Activated CD4-positive, alpha-beta T cell treated with anti-CD3 and anti-CD28 coated beads for 36 hours (primary cell): ENCODE measurements around the gene DSCAM. TPM values are rescaled to one million over a fixed set of nuclear protein-coding genes. Genes with fewer than 3 reads are reported as not detected.

Experiments
- ATAC-seq: fragments of 200-7000 bp; cut with Tn5 transposase; one replicate; pipeline ENCODE4 v1.10.0; 2021; ENCODE audit warnings: mild to moderate bottlenecking, moderate library complexity
- CTCF ChIA-PET: fragments of 350-600 bp; sonication (Branson Sonifier 250); formaldehyde crosslinking; loops from one replicate; lab custom pipeline; 2021; ENCODE audit warnings: antibody characterized with exemption; lab: Charles Lee
- POLR2A ChIA-PET: fragments of 350-600 bp; sonication (Branson Sonifier 250); formaldehyde crosslinking; loops from one replicate; lab custom pipeline; 2021; ENCODE audit warnings: antibody characterized with exemption, inconsistent platforms; lab: Charles Lee
- DNase-seq: peaks from one replicate; pipeline ENCODE4 v3.0.0-alpha.2; 2020
- H3K27ac Mint-ChIP-seq: one replicate; pipeline ENCODE4 v1.8.0; 2021; ENCODE audit warnings: mixed read lengths
- H3K27me3 Mint-ChIP-seq: one replicate; pipeline ENCODE4 v1.8.0; 2021; ENCODE audit warnings: mixed read lengths
- H3K36me3 Mint-ChIP-seq: one replicate; pipeline ENCODE4 v1.8.0; 2021; ENCODE audit warnings: low read depth, mixed read lengths
- H3K4me1 Mint-ChIP-seq: one replicate; pipeline ENCODE4 v1.8.0; 2021; ENCODE audit warnings: mixed read lengths
- H3K4me3 Mint-ChIP-seq: one replicate; pipeline ENCODE4 v1.8.0; 2021; ENCODE audit warnings: mild to moderate bottlenecking, moderate library complexity, mixed read lengths
- H3K9me3 Mint-ChIP-seq: one replicate; pipeline ENCODE4 v1.8.0; 2021; ENCODE audit warnings: low read depth, mixed read lengths
- intact Hi-C, 2 experiments: fragments of 100-400 bp; cut with DNase I in 1 of 2; cut with micrococcal nuclease in 1 of 2; formaldehyde crosslinking; loops; one replicate each; pipeline versions ENCODE4 v1.14.2 to v1.15.1; 2022 to 2024; cut with DNase I, micrococcal nuclease
- total RNA-seq, 2 experiments: library from RNA; stranded (reverse); gene quantifications; one replicate each; pipeline ENCODE4 v1.2.3, GENCODE V29; 2021

The DSCAM gene
- total RNA-seq, 2 experiments from 2014 or later: not detected

DNA sequence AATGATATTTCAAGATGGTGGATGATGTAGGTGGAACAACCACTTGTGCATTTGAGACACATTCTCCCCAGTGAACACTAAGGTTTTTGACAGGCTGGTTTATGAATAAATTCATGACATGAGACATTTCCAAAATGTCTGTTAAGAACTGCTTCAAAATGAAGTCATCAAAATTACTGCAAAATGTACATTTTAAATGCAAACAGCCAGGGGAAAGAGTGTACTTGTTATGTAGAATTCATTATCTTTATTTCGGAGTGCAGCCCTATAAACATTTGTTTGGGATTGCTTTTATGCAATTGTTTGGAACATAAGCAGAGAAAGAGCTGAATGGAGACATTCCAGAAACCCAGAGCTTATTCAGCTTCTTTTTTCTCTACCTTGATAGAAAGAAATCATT is 49.5 kb downstream of the DSCAM start:
- no peak for DNase-seq
- peaks cover 1% of the 10 kb centered on the region for H3K36me3 Mint-ChIP-seq
- POLR2A ChIA-PET: no interaction called here
- H3K27ac Mint-ChIP-seq: no peak overlapping the region
- CTCF ChIA-PET: interaction anchor here (0.5 kb wide), 1 partner anchor 167 kb away, joined by 4 read pairs; no protein-coding TSS in a partner anchor
- no peak for ATAC-seq
- H3K4me1 Mint-ChIP-seq: no peaks in the 10 kb centered on the region
- H3K9me3 Mint-ChIP-seq: peaks cover 21% of the 10 kb centered on the region
- peaks cover 1% of the 10 kb centered on the region for H3K27me3 Mint-ChIP-seq
- H3K4me3 Mint-ChIP-seq: no peak overlapping the region
- intact Hi-C loops: no loop called here

GRCh38 chr21:40796464-40796863 is 50.5 kb downstream of the DSCAM start:
- no peak for ATAC-seq
- Mint-ChIP-seq H3K9me3 (peaks cover 20% of the 10 kb centered on the region), H3K4me3 (no peak overlapping the region), H3K4me1 (no peaks in the 10 kb centered on the region), H3K27me3 (peaks cover 1% of the 10 kb centered on the region), H3K27ac (no peak overlapping the region), H3K36me3 (peaks cover 1% of the 10 kb centered on the region)
- no peak for DNase-seq
- intact Hi-C loops: no loop called here
- POLR2A ChIA-PET: no interaction called here
- CTCF ChIA-PET: interaction anchor here (0.6 kb wide), 1 partner anchor 1166 kb away, joined by 3 read pairs; no protein-coding TSS in a partner anchor

DNA sequence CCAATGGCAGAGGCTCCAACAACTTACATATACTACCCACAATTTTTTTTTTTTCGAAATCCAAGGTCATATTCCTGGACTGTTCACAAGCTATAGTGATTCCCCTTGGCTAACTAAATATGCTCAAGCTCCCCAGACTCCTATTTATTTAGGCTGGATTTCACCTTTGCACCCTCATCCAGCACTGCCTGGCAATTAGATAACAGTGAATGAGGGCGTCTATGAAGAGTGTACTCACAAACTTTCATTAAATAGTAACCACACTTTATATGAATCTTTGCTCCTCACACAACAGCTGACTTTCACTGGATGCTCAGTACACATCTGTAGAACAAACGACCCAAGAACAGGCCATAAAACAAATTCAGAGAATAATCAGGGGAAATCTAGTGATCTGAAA is 51.6 kb downstream of the DSCAM start:
- no peaks in the 10 kb centered on the region for H3K27me3 Mint-ChIP-seq
- H3K4me1 Mint-ChIP-seq: no peaks in the 10 kb centered on the region
- no peak overlapping the region for H3K4me3 Mint-ChIP-seq
- intact Hi-C loops: no loop called here
- ChIA-PET POLR2A (no interaction called here), CTCF (no interaction called here)
- ATAC-seq (no peak), DNase-seq (no peak)
- no peaks in the 10 kb centered on the region for H3K36me3 Mint-ChIP-seq
- no peak overlapping the region for H3K27ac Mint-ChIP-seq
- peaks cover 18% of the 10 kb centered on the region for H3K9me3 Mint-ChIP-seq

GRCh38 chr21:40792691-40793456 is 54.1 kb downstream of the DSCAM start:
- DNase-seq: no peak

GRCh38 chr21:40788635-40789034 is 58.3 kb downstream of the DSCAM start:
- Mint-ChIP-seq H3K4me3 (no peak overlapping the region), H3K36me3 (no peaks in the 10 kb centered on the region), H3K27ac (no peak overlapping the region), H3K4me1 (no peaks in the 10 kb centered on the region), H3K9me3 (no peaks in the 10 kb centered on the region), H3K27me3 (no peaks in the 10 kb centered on the region)
- POLR2A ChIA-PET: no interaction called here
- CTCF ChIA-PET: no interaction called here
- intact Hi-C loops: no loop called here
- DNase-seq (no peak), ATAC-seq (no peak)

More at GRCh38 chr21:40792691-40793456, 54.1 kb downstream of the DSCAM start:
- Mint-ChIP-seq H3K4me3 (no peak overlapping the region), H3K4me1 (no peaks in the 10 kb centered on the region), H3K27me3 (no peaks in the 10 kb centered on the region), H3K9me3 (peaks cover 8% of the 10 kb centered on the region), H3K36me3 (no peaks in the 10 kb centered on the region), H3K27ac (no peak overlapping the region)
- intact Hi-C loops: no loop called here
- CTCF ChIA-PET: no interaction called here
- POLR2A ChIA-PET: no interaction called here
- no peak for ATAC-seq

DNA sequence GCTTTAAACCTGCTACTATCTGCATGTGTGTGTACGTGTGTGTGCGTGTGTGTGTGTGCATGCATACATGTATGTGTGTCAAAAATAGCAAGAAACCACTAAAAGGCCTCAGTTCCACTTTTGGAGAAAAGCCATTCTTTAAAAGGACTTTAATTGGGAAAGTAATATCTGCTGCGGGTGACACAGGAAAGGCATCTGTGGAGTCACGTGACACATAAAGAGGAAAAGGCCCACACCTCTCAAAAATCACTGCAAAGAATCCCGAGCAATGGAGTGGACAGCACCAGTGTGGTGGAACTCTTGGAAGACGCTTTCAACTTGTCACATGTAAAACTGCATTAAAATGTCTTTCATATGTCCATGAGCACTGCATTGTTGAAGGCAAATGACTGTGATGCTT is 63.6 kb downstream of the DSCAM start:
- H3K4me3 Mint-ChIP-seq: no peak overlapping the region
- ATAC-seq (no peak), DNase-seq (no peak)
- no peaks in the 10 kb centered on the region for H3K27me3 Mint-ChIP-seq
- H3K27ac Mint-ChIP-seq: no peak overlapping the region
- intact Hi-C loops: no loop called here
- H3K9me3 Mint-ChIP-seq: no peaks in the 10 kb centered on the region
- CTCF ChIA-PET: no interaction called here
- POLR2A ChIA-PET: no interaction called here
- H3K4me1 Mint-ChIP-seq: no peaks in the 10 kb centered on the region
- no peaks in the 10 kb centered on the region for H3K36me3 Mint-ChIP-seq

DNA sequence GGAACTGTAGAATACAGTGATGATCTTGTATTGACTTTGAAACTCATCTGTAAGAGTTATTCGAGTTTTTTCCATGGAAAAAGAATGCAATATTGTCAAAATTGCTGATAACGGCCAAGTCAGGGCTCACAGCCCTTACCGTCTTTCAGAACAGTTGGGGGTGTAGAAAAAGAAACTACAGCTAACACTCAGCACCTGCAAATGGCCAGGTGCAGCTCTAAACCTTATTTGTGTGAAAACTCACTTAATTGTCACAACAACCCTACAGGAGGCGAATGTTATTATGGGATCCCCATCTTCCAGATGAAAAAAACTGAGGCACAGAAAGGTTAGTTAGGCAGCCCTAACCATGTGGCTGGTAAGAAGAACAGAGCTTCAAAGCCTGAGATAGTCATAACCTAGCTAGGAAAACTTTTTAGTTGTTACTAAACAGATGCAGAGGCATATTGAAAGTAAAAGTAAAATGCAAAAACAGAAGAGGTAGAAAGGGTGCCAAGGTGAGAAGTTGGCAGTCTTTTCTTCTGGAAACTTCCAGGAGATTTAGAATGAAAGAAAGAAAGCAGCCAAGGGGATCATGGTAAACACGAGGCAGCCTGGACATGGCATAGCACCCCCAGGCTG is 76.4 kb downstream of the DSCAM start:
- POLR2A ChIA-PET: interaction anchor here (0.5 kb wide), 1 partner anchor 14 kb away, joined by 3 read pairs; no protein-coding TSS in a partner anchor
- Mint-ChIP-seq H3K36me3 (no peaks in the 10 kb centered on the region), H3K27me3 (peaks cover 4% of the 10 kb centered on the region), H3K4me3 (no peak overlapping the region), H3K4me1 (no peaks in the 10 kb centered on the region), H3K27ac (no peak overlapping the region), H3K9me3 (no peaks in the 10 kb centered on the region)
- CTCF ChIA-PET: no interaction called here
- intact Hi-C loops: no loop called here
- ATAC-seq (no peak), DNase-seq (no peak)

DNA sequence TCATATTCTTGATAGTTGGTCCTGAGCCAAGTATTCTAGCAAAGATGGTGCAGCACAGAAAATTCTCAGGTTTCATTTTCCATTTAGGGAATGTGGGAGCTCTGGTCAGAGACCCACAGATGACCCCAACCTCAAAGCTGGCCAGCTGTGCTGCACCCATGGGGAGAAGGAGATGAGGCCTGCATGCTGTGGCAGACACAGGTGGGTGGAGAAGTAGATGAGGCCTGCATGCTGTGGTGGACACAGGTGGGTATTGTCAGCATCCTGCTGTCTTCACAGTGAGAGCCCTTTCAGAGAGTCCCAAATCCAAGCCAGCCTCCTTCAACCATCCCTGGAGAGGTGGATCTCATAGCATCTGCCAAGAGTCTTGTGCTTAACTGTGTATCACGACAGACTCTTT is 77.7 kb downstream of the DSCAM start:
- Mint-ChIP-seq H3K36me3 (no peaks in the 10 kb centered on the region), H3K27me3 (peaks cover 4% of the 10 kb centered on the region), H3K4me1 (no peaks in the 10 kb centered on the region), H3K27ac (no peak overlapping the region), H3K4me3 (no peak overlapping the region), H3K9me3 (no peaks in the 10 kb centered on the region)
- intact Hi-C loops: no loop called here
- no peak for DNase-seq
- ChIA-PET CTCF (no interaction called here), POLR2A (no interaction called here)
- ATAC-seq: no peak

GRCh38 chr21:40768056-40768455 is 78.9 kb downstream of the DSCAM start:
- ChIA-PET POLR2A (no interaction called here), CTCF (no interaction called here)
- Mint-ChIP-seq H3K9me3 (no peaks in the 10 kb centered on the region), H3K4me3 (no peak overlapping the region), H3K36me3 (no peaks in the 10 kb centered on the region), H3K27me3 (peaks cover 2% of the 10 kb centered on the region), H3K27ac (no peak overlapping the region), H3K4me1 (no peaks in the 10 kb centered on the region)
- ATAC-seq: no peak
- DNase-seq: no peak
- intact Hi-C loops: no loop called here

DNA sequence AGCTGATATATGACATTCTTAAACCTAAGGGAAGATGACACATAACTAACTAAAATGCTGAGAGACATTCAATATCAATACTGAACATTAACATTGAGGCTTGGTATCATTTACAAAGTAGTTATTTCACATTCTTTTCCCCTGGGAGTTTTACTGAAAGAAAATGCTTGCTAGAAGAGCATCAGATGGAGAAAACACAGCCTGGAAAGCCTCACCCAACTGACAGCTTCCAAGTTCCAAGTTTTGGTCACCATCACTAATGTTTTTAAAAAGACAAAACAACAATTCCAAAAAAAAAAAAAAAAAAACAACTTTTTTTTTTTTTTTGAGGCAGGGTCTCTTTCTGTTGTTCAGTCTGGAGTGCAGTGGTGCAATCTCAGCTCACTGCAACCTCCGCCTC is 80.6 kb downstream of the DSCAM start:
- peaks cover 4% of the 10 kb centered on the region for H3K27me3 Mint-ChIP-seq
- H3K27ac Mint-ChIP-seq: no peak overlapping the region
- no peaks in the 10 kb centered on the region for H3K36me3 Mint-ChIP-seq
- H3K4me1 Mint-ChIP-seq: no peaks in the 10 kb centered on the region
- CTCF ChIA-PET: interaction anchor here (0.7 kb wide), 1 partner anchor 11 kb away, joined by 3 read pairs; no protein-coding TSS in a partner anchor
- no peak overlapping the region for H3K4me3 Mint-ChIP-seq
- no peak for DNase-seq
- intact Hi-C loops: no loop called here
- no peaks in the 10 kb centered on the region for H3K9me3 Mint-ChIP-seq
- no peak for ATAC-seq
- POLR2A ChIA-PET: no interaction called here

- POLR2A ChIA-PET: no interaction called here
These were observed 81.1 kb downstream of the DSCAM start for GRCh38 chr21:40765811-40766210.

GRCh38 chr21:40760821-40761220 is 86.1 kb downstream of the DSCAM start:
- CTCF ChIA-PET: no interaction called here
- H3K27me3 Mint-ChIP-seq: peaks cover 10% of the 10 kb centered on the region
- H3K27ac Mint-ChIP-seq: no peak overlapping the region
- H3K9me3 Mint-ChIP-seq: no peaks in the 10 kb centered on the region
- no peak overlapping the region for H3K4me3 Mint-ChIP-seq
- H3K4me1 Mint-ChIP-seq: no peaks in the 10 kb centered on the region
- ATAC-seq: no peak
- no peaks in the 10 kb centered on the region for H3K36me3 Mint-ChIP-seq
- intact Hi-C loops: no loop called here
- DNase-seq: no peak
- POLR2A ChIA-PET: no interaction called here

More at GRCh38 chr21:40765811-40766210, 81.1 kb downstream of the DSCAM start:
- Mint-ChIP-seq H3K9me3 (no peaks in the 10 kb centered on the region), H3K4me1 (no peaks in the 10 kb centered on the region), H3K27me3 (peaks cover 7% of the 10 kb centered on the region), H3K36me3 (no peaks in the 10 kb centered on the region), H3K4me3 (no peak overlapping the region), H3K27ac (no peak overlapping the region)
- intact Hi-C loops: no loop called here
- ATAC-seq: no peak
- CTCF ChIA-PET: interaction anchor here (0.7 kb wide), 1 partner anchor 10 kb away, joined by 3 read pairs; no protein-coding TSS in a partner anchor
- no peak for DNase-seq
